ENCODE measurements around the gene RPS6KA2.
"Not testable (repeated sequence)": the region's sequence is repeated elsewhere in the genome, so short reads cannot be mapped to it uniquely, and the experiment has no call there.

The RPS6KA2 gene

GRCh38 chr6:166542580-166542912 is 84.5 kb downstream of the RPS6KA2 start:
- H3K27ac Mint-ChIP-seq, result no peak overlapping the region
- H3K4me3 Mint-ChIP-seq, result peak overlapping the region in 1 of 3 experiments; percentile 13
- no peaks in the 10 kb centered on the region for H3K36me3 Mint-ChIP-seq (ENCODE audit: low read depth)
- H3K4me1 Mint-ChIP-seq, result peaks cover 18% of the 10 kb centered on the region
- no peaks in the 10 kb centered on the region for H3K27me3 Mint-ChIP-seq (ENCODE audit: low read depth)
- TF ChIP-seq CTCF (IDR thresholded peaks at IDR 0.05; ENCODE audit: unreplicated experiment in 3 of 3), result no peak
- no peaks in the 10 kb centered on the region for H3K9me3 Mint-ChIP-seq

- H3K27me3 Mint-ChIP-seq (ENCODE audit: low read depth), result no peaks in the 10 kb centered on the region
- H3K4me1 Mint-ChIP-seq, result peaks cover 18% of the 10 kb centered on the region
- H3K9me3 Mint-ChIP-seq, result no peaks in the 10 kb centered on the region
- TF ChIP-seq CTCF (IDR thresholded peaks at IDR 0.05; ENCODE audit: unreplicated experiment in 3 of 3), result no peak
- H3K36me3 Mint-ChIP-seq (ENCODE audit: low read depth), result peaks cover 5% of the 10 kb centered on the region
- H3K27ac Mint-ChIP-seq, result no peak overlapping the region
- peak overlapping the region in 1 of 3 experiments; percentile 13 for H3K4me3 Mint-ChIP-seq
Observed at GRCh38 chr6:166541876-166542579, 85.0 kb downstream of the RPS6KA2 start.

GRCh38 chr6:166541366-166541765 is 85.7 kb downstream of the RPS6KA2 start:
- no peaks in the 10 kb centered on the region for H3K27me3 Mint-ChIP-seq (ENCODE audit: low read depth)
- no peak for TF ChIP-seq CTCF (IDR thresholded peaks at IDR 0.05; ENCODE audit: unreplicated experiment in 3 of 3)
- H3K36me3 Mint-ChIP-seq (ENCODE audit: low read depth), result peaks cover 5% of the 10 kb centered on the region
- H3K27ac Mint-ChIP-seq, result no peak overlapping the region
- H3K4me3 Mint-ChIP-seq, result no peak overlapping the region
- H3K4me1 Mint-ChIP-seq, result peaks cover 18% of the 10 kb centered on the region
- H3K9me3 Mint-ChIP-seq, result no peaks in the 10 kb centered on the region

GRCh38 chr6:166540631-166541331 is 86.3 kb downstream of the RPS6KA2 start:
- Mint-ChIP-seq H3K4me1 (peaks cover 18% of the 10 kb centered on the region), H3K27me3 (ENCODE audit: low read depth) (no peaks in the 10 kb centered on the region), H3K9me3 (no peaks in the 10 kb centered on the region), H3K4me3 (no peak overlapping the region), H3K27ac (no peak overlapping the region), H3K36me3 (ENCODE audit: low read depth) (peaks cover 5% of the 10 kb centered on the region)
- TF ChIP-seq CTCF (IDR thresholded peaks at IDR 0.05; ENCODE audit: unreplicated experiment in 3 of 3), result no peak

GRCh38 chr6:166539543-166539942 is 87.5 kb downstream of the RPS6KA2 start:
- TF ChIP-seq CTCF (IDR thresholded peaks at IDR 0.05; ENCODE audit: unreplicated experiment in 3 of 3), result no peak
- H3K9me3 Mint-ChIP-seq, result no peaks in the 10 kb centered on the region
- H3K4me3 Mint-ChIP-seq, result no peak overlapping the region
- peaks cover 10% of the 10 kb centered on the region for H3K36me3 Mint-ChIP-seq (ENCODE audit: low read depth)
- no peak overlapping the region for H3K27ac Mint-ChIP-seq
- H3K4me1 Mint-ChIP-seq, result peaks cover 18% of the 10 kb centered on the region
- no peaks in the 10 kb centered on the region for H3K27me3 Mint-ChIP-seq (ENCODE audit: low read depth)

GRCh38 chr6:166539011-166539385 is 88.1 kb downstream of the RPS6KA2 start:
- not testable (repeated sequence) for H3K27me3 Mint-ChIP-seq (ENCODE audit: low read depth); H3K4me3 Mint-ChIP-seq; H3K9me3 Mint-ChIP-seq; H3K27ac Mint-ChIP-seq
- Mint-ChIP-seq H3K4me1 (peaks cover 18% of the 10 kb centered on the region), H3K36me3 (ENCODE audit: low read depth) (peaks cover 10% of the 10 kb centered on the region)
